ENCODE measurements around the gene MED27. TPM values are rescaled to one million over a fixed set of nuclear protein-coding genes. Genes with fewer than 3 reads are reported as not detected.
A peak's percentile ranks its signal among the peaks of the same experiment; 100 is the strongest.

The MED27 gene
- total and polyA plus RNA-seq, 9 of the 15 experiments (the other 6 are each of a cell fraction or from before 2014, with no cell fraction given) = 24.4 to 91.0 (median 36.1) TPM

GRCh38 chr9:132032238-132032950, 47.3 kb downstream of the MED27 start:
- Histone ChIP-seq H3K27ac (ENCODE audit: extremely low read depth, low read depth, low read length) (no peak overlapping the region), H3K9ac (ENCODE audit: insufficient read depth in 1 of 2, low read depth in 2 of 2, low read length in 2 of 2) (no peak overlapping the region), H3K9me1 (ENCODE audit: control insufficient read depth, insufficient read depth, low read length) (no peaks in the 10 kb centered on the region), H3K4me3 (no peak overlapping the region), H3K27me3 (ENCODE audit: control insufficient read depth in 2 of 2, insufficient read depth in 2 of 2, low read length in 2 of 2) (no peaks in the 10 kb centered on the region), H4K20me1 (replicated peaks; ENCODE audit: control insufficient read depth, insufficient read depth, low read length) (peaks cover 34% of the 10 kb centered on the region), H3K4me1 (replicated peaks in 1 of 2; ENCODE audit: control insufficient read depth in 2 of 2, insufficient read depth in 2 of 2, low read length in 2 of 2) (peaks cover 0 to 3% of the 10 kb centered on the region in 2 experiments; a peak in 2 of 5 replicates), H3K36me3 (ENCODE audit: control insufficient read depth, insufficient read depth, low read length) (no peaks in the 10 kb centered on the region), H3K4me2 (ENCODE audit: insufficient read depth, low read length) (no peak overlapping the region), H3K79me2 (ENCODE audit: control insufficient read depth, insufficient read depth, low read length) (peaks cover 3% of the 10 kb centered on the region; the same call in 1 of the 3 replicates), H2AFZ (ENCODE audit: low read depth, low read length) (no peak overlapping the region), H3K9me3 (replicated peaks; ENCODE audit: control insufficient read depth, insufficient read depth, low read depth, low read length) (no peaks in the 10 kb centered on the region)
- intact Hi-C loops (cut with micrococcal nuclease) = no loop called here
- BruUV-seq (replicated peaks) = no TSS peak
- 78% methylated on average over 5 of the region's 5 CpGs for WGBS (ENCODE audit: insufficient coverage, low coverage, missing lambda C conversion rate)
- in situ Hi-C loops (cut with MboI) = no loop called here
- FAIRE-seq = peak; percentile 37
- ATAC-seq = no peak
- TF ChIP-seq, protein P1, sequence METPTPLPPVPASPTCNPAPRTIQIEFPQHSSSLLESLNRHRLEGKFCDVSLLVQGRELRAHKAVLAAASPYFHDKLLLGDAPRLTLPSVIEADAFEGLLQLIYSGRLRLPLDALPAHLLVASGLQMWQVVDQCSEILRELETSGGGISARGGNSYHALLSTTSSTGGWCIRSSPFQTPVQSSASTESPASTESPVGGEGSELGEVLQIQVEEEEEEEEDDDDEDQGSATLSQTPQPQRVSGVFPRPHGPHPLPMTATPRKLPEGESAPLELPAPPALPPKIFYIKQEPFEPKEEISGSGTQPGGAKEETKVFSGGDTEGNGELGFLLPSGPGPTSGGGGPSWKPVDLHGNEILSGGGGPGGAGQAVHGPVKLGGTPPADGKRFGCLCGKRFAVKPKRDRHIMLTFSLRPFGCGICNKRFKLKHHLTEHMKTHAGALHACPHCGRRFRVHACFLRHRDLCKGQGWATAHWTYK (CRISPR knock-in tag; IDR thresholded peaks at IDR 0.05) = no peak
- no peak for TF ChIP-seq MAFF (IDR thresholded peaks at IDR 0.05; ENCODE audit: low read length)
- TF ChIP-seq ETV6 (IDR thresholded peaks at IDR 0.05; ENCODE audit: borderline replicate concordance in 1 of 2, low read depth in 2 of 2, low read length in 1 of 2) = no peak
- TF ChIP-seq ETV6 (CRISPR knock-in tag; IDR thresholded peaks at IDR 0.05; ENCODE audit: borderline replicate concordance) = no peak
- TF ChIP-seq SMARCB1 (IDR thresholded peaks at IDR 0.05; ENCODE audit: insufficient read length, low read depth) = no peak
- no peak for TF ChIP-seq OTX1 (CRISPR knock-in tag; IDR thresholded peaks at IDR 0.05)
- no peak for TF ChIP-seq ZNF24 (IDR thresholded peaks at IDR 0.05)
- no peak for TF ChIP-seq THRAP3 (IDR thresholded peaks at IDR 0.05; ENCODE audit: borderline replicate concordance)
- TF ChIP-seq CBX8 (IDR thresholded peaks at IDR 0.05; ENCODE audit: borderline replicate concordance, extremely low read depth, low read depth, low read length, poor library complexity, severe bottlenecking) = no peak
- no peak for TF ChIP-seq HMG20A (CRISPR knock-in tag; conservative IDR thresholded peaks at IDR 0.05)
- TF ChIP-seq MTF1 (CRISPR knock-in tag; IDR thresholded peaks at IDR 0.05; ENCODE audit: borderline replicate concordance) = no peak
- no peak for TF ChIP-seq ELF1 (tag; IDR thresholded peaks at IDR 0.05)
- no peak for TF ChIP-seq MECOM (CRISPR knock-in tag; IDR thresholded peaks at IDR 0.05)
- no peak for TF ChIP-seq CBFB (CRISPR knock-in tag; IDR thresholded peaks at IDR 0.05)
- no peak for TF ChIP-seq RAD51 (IDR thresholded peaks at IDR 0.05; ENCODE audit: borderline replicate concordance, low read depth)
- no peak for TF ChIP-seq NUFIP1 (IDR thresholded peaks at IDR 0.05; ENCODE audit: partially characterized antibody)
- no peak for TF ChIP-seq POLR2G (IDR thresholded peaks at IDR 0.05; ENCODE audit: low read depth, low read length)
- ChIA-PET CTCF (ENCODE audit: low intra/inter-chr PET ratio) (no interaction called here), POLR2A (interaction anchor here (0.5 to 0.7 kb wide), 2 partner anchors 17 to 188 kb away, joined by 3 read pairs; no protein-coding TSS in a partner anchor)
- no peak for DNase-seq (ENCODE audit: extremely low read depth in 1 of 4, low spot score in 3 of 4)

Measured in K562 (cell line).